Testis (tissue), 3 donors: ENCODE data around the gene PPFIBP1. TPM values are rescaled to one million over a fixed set of nuclear protein-coding genes. Genes with fewer than 3 reads are reported as not detected.
A peak's percentile ranks its signal among the peaks of the same experiment; 100 is the strongest.

Experiments used
- DNase-seq: peaks from one replicate; pipeline ENCODE4 v3.0.0-alpha.2; 2019
- H3K27ac ChIP-seq, 2 donors: fragments of 200-600 bp; sonication (generic); one replicate each; pipeline ENCODE4 v1.5.1; 2019
- H3K27me3 ChIP-seq: fragments of 200-600 bp; sonication (generic); one replicate; pipeline ENCODE4 v1.5.1; 2019
- H3K36me3 ChIP-seq: fragments of 200-600 bp; sonication (generic); one replicate; pipeline ENCODE4 v1.5.1; 2017; ENCODE audit warnings: low read depth; ENCODE audit errors: missing control alignments
- H3K4me1 ChIP-seq: fragments of 200-600 bp; sonication (generic); one replicate; pipeline ENCODE4 v1.5.1; 2019
- H3K4me3 ChIP-seq, 2 donors: fragments of 200-600 bp; sonication (generic); one replicate each; pipeline ENCODE4 v1.5.1; 2017 to 2019
- H3K9me3 ChIP-seq: fragments of 200-600 bp; sonication (generic); one replicate; pipeline ENCODE4 v1.5.1; 2017
- CTCF ChIP-seq, 3 experiments: fragments of 450-650 bp in 2 of 3; fragments of 200-600 bp in 1 of 3; sonication (generic) in 1 of 3; IDR thresholded peaks; one replicate each; pipeline ENCODE4 v1.5.1; 2016 to 2019; ENCODE audit warnings: antibody characterized with exemption in 3 of 3, mild to moderate bottlenecking in 2 of 3, moderate library complexity in 1 of 3
- POLR2A ChIP-seq: fragments of 450-650 bp; IDR thresholded peaks from one replicate; pipeline ENCODE4 v1.6.1; 2017; ENCODE audit warnings: antibody characterized with exemption, mild to moderate bottlenecking, moderate library complexity
- WGBS, 2 donors: methylation state at CpG; one replicate each; pipeline ENCODE4 v1.1.5; 2018; 5-methylcytosine and 5-hydroxymethylcytosine counted together
- intact Hi-C: fragments of 100-400 bp; cut with DNase I; formaldehyde crosslinking; loops from one replicate; pipeline ENCODE4 v1.15.1; 2023; ENCODE audit warnings: low total_unique reads
- polyA plus RNA-seq: library from polyadenylated mRNA; stranded (reverse); fragments of 350-450 nt; fragmentation: Illumina TruSeq; extraction: RNeasy Lipid Tissue Mini Kit (QIAGEN cat#74804); gene quantifications from one replicate; pipeline ENCODE4 v1.2.3, GENCODE V29; 2014; ENCODE audit warnings: low read depth, low replicate concordance; ENCODE audit not compliant: insufficient read depth
- total RNA-seq, 2 donors: library from RNA; depleted of rRNA; stranded (reverse); fragments of >200 nt; gene quantifications; one replicate each; pipeline ENCODE4 v1.2.3, GENCODE V29; 2016

PPFIBP1 gene
- total and polyA plus RNA-seq, 3 donors from 2014 or later = 33.4 to 87.8 (median 75.3) TPM

- no peak for DNase-seq
- intact Hi-C loops = no loop called here
- H3K36me3 ChIP-seq = no peaks in the 10 kb centered on the region
- H3K27me3 ChIP-seq = no peaks in the 10 kb centered on the region
- H3K9me3 ChIP-seq = no peaks in the 10 kb centered on the region
- WGBS, 2 donors = 90 to 97% methylated on average over 6 of the region's 6 CpGs
- no peak overlapping the region for H3K4me3 ChIP-seq
- H3K4me1 ChIP-seq = peaks cover 4% of the 10 kb centered on the region
- TF ChIP-seq CTCF (IDR thresholded peaks at IDR 0.05) (no peak), POLR2A (no peak)
- H3K27ac ChIP-seq = no peak overlapping the region
These were observed 143.5 kb downstream of the PPFIBP1 start for GRCh38 chr12:27667540-27667939.

GRCh38 chr12:27672051-27672450 lies 148.0 kb downstream of the PPFIBP1 start:
- Histone ChIP-seq H3K27ac (peak overlapping the region in 1 of 2 donors; percentile 8), H3K9me3 (no peaks in the 10 kb centered on the region), H3K4me1 (peaks cover 5% of the 10 kb centered on the region), H3K36me3 (no peaks in the 10 kb centered on the region), H3K27me3 (no peaks in the 10 kb centered on the region), H3K4me3 (no peak overlapping the region)
- no peak for TF ChIP-seq CTCF (IDR thresholded peaks at IDR 0.05)
- no peak for TF ChIP-seq POLR2A
- DNase-seq = no peak
- intact Hi-C loops = no loop called here
- whole genome bisulfite sequencing, 2 donors = 67 to 77% methylated on average over 4 of the region's 4 CpGs

- Histone ChIP-seq H3K27ac (peak overlapping the region; percentile 8 to 46), H3K4me1 (peaks cover 5% of the 10 kb centered on the region), H3K36me3 (no peaks in the 10 kb centered on the region), H3K4me3 (no peak overlapping the region), H3K27me3 (no peaks in the 10 kb centered on the region), H3K9me3 (no peaks in the 10 kb centered on the region)
- TF ChIP-seq POLR2A (no peak), CTCF (IDR thresholded peaks at IDR 0.05) (no peak)
- DNase-seq = no peak
- 64 to 71% methylated on average over 1 of the region's 1 CpG for WGBS, 2 donors
- intact Hi-C loops = no loop called here
These were observed 148.6 kb downstream of the PPFIBP1 start for GRCh38 chr12:27672643-27673042.

GRCh38 chr12:27673101-27673718 lies 149.2 kb downstream of the PPFIBP1 start:
- intact Hi-C loops = no loop called here
- peak overlapping the region; percentile 8 to 46 for H3K27ac ChIP-seq
- WGBS, 2 donors = 41 to 50% methylated on average over 3 of the region's 3 CpGs
- no peak for TF ChIP-seq CTCF (IDR thresholded peaks at IDR 0.05)
- no peak for TF ChIP-seq POLR2A
- no peak overlapping the region for H3K4me3 ChIP-seq
- DNase-seq = no peak
- no peaks in the 10 kb centered on the region for H3K36me3 ChIP-seq
- H3K4me1 ChIP-seq = peaks cover 5% of the 10 kb centered on the region
- no peaks in the 10 kb centered on the region for H3K9me3 ChIP-seq
- H3K27me3 ChIP-seq = no peaks in the 10 kb centered on the region

- Histone ChIP-seq H3K4me1 (peaks cover 5% of the 10 kb centered on the region), H3K27me3 (no peaks in the 10 kb centered on the region), H3K36me3 (no peaks in the 10 kb centered on the region), H3K27ac (no peak overlapping the region), H3K9me3 (no peaks in the 10 kb centered on the region), H3K4me3 (no peak overlapping the region)
- intact Hi-C loops = no loop called here
- TF ChIP-seq CTCF (IDR thresholded peaks at IDR 0.05) (no peak), POLR2A (no peak)
- 66 to 91% methylated on average over 2 of the region's 2 CpGs for WGBS, 2 donors
- DNase-seq = no peak
These were observed 151.0 kb downstream of the PPFIBP1 start for GRCh38 chr12:27674989-27675388.
